AG04449 (cell line): ENCODE results near the gene NANOGP8.

Source experiments
- CTCF ChIA-PET: fragments of 350-600 bp; formaldehyde crosslinking; extraction: SDS; loops from one replicate; lab custom pipeline; 2021; ENCODE audit warnings: antibody characterized with exemption; lab: Yijun Ruan, JAX
- POLR2A ChIA-PET: fragments of 400-600, 350-600 bp; formaldehyde crosslinking; extraction: SDS; loops from one replicate; lab custom pipeline; 2020; ENCODE audit warnings: antibody characterized with exemption, inconsistent platforms; lab: Yijun Ruan, JAX
- DNase-seq: peaks from one replicate; pipeline ENCODE4 v3.0.0-alpha.2; 2010; ENCODE audit warnings: low read depth, low spot score
- H3K4me3 ChIP-seq: 2 replicates; pipeline ENCODE4 v1.5.1; 2011; ENCODE audit warnings: low read depth, mild to moderate bottlenecking, control low read depth, low read length
- CTCF ChIP-seq: IDR thresholded peaks from one replicate; pipeline ENCODE4 v1.5.1; 2011; ENCODE audit warnings: mild to moderate bottlenecking, moderate library complexity, low read length, control low read depth, inconsistent platforms; ENCODE audit not compliant: insufficient read depth; ENCODE audit errors: missing control alignments

NANOGP8 gene

DNA sequence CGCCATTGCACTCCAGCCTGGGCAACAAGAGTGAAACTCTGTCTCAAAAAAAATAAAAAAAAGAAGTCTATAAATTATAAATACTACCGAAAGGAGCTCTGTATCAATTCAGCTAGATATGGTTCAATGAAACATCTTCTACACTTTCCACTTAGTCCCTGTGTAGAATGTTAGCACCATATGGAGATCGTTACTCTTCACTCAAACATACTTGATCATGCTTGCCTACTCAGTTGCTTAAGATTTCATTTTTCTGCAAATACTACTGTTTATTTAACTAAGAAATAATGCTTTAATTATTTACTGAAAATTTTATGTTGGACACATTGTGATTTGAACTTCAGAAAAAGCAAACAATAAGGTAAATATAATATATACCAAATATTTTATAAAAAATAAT, 17.1 kb upstream of the NANOGP8 start:
- DNase-seq = no peak
- TF ChIP-seq CTCF = no peak
- no peak overlapping the region for H3K4me3 ChIP-seq
- POLR2A ChIA-PET = no interaction called here
- CTCF ChIA-PET = no interaction called here

GRCh38 chr15:35101335-35101734, 16.2 kb upstream of the NANOGP8 start:
- no peak overlapping the region for H3K4me3 ChIP-seq
- CTCF ChIA-PET = interaction anchor here (1.3 kb wide), 1 partner anchor 13 kb away, joined by 3 read pairs; no protein-coding TSS in a partner anchor
- POLR2A ChIA-PET = no interaction called here
- DNase-seq = no peak
- TF ChIP-seq CTCF = no peak

GRCh38 chr15:35098737-35099136, 13.6 kb upstream of the NANOGP8 start:
- ChIA-PET POLR2A (no interaction called here), CTCF (no interaction called here)
- TF ChIP-seq CTCF = no peak
- no peak overlapping the region for H3K4me3 ChIP-seq
- no peak for DNase-seq

- no peak for DNase-seq
- ChIA-PET POLR2A (no interaction called here), CTCF (no interaction called here)
- H3K4me3 ChIP-seq = no peak overlapping the region
- TF ChIP-seq CTCF = no peak
Observed at GRCh38 chr15:35095941-35096340, 10.8 kb upstream of the NANOGP8 start.

- ChIA-PET CTCF (no interaction called here), POLR2A (no interaction called here)
- TF ChIP-seq CTCF = no peak
Observed at GRCh38 chr15:35092846-35093245, 7.8 kb upstream of the NANOGP8 start.

GRCh38 chr15:35092311-35092710, 7.2 kb upstream of the NANOGP8 start:
- TF ChIP-seq CTCF = no peak
- ChIA-PET CTCF (interaction anchor here (4.8 kb wide), 1 partner anchor 13 kb away, joined by 34 read pairs; no protein-coding TSS in a partner anchor), POLR2A (no interaction called here)
- no peak overlapping the region for H3K4me3 ChIP-seq
- no peak for DNase-seq

More at GRCh38 chr15:35092846-35093245, 7.8 kb upstream of the NANOGP8 start:
- no peak for DNase-seq
- no peak overlapping the region for H3K4me3 ChIP-seq
